OCI-LY7 (cell line): Measurements from ENCODE around the gene UBE2D1. TPM values are rescaled to one million over a fixed set of nuclear protein-coding genes. Genes with fewer than 3 reads are reported as not detected.

Experiments used
- BruUV-seq: library from RNA; stranded (reverse); fragments of 400-500 nt; replicated peaks from 2 replicates; lab custom pipeline; 2021; lab: Mats Ljungman, UMichigan
- CTCF ChIA-PET: fragments of 300-600 bp; sonication (Branson Sonifier 250); formaldehyde crosslinking; loops from one replicate; lab custom pipeline; 2022; ENCODE audit warnings: antibody characterized with exemption; ENCODE audit not compliant: unreplicated experiment; lab: Charles Lee
- POLR2A ChIA-PET: fragments of 300-600 bp; sonication (Branson Sonifier 250); formaldehyde crosslinking; loops from one replicate; lab custom pipeline; 2022; ENCODE audit warnings: antibody characterized with exemption; lab: Charles Lee
- DNase-seq: peaks from one replicate; pipeline ENCODE4 v3.0.0-alpha.2; 2015; ENCODE audit warnings: low spot score
- H2AFZ ChIP-seq: fragments of 200-600 bp; sonication (generic), shearing (Covaris generic); 2 replicates; pipeline ENCODE4 v1.6.1; 2014; ENCODE audit warnings: mild to moderate bottlenecking, antibody characterized with exemption, low read length, moderate library complexity
- H3K27ac ChIP-seq: fragments of 200-600 bp; sonication (generic); 2 replicates; pipeline ENCODE4 v1.5.1; 2014; ENCODE audit warnings: mixed run types, low read depth, mild to moderate bottlenecking, moderate library complexity, low read length, inconsistent platforms; ENCODE audit not compliant: poor library complexity, severe bottlenecking
- H3K36me3 ChIP-seq: fragments of 200-600 bp; sonication (generic); 2 replicates; pipeline ENCODE4 v1.6.1; 2014; ENCODE audit warnings: mild to moderate bottlenecking, antibody characterized with exemption, low read length, moderate library complexity, mixed read lengths; ENCODE audit not compliant: insufficient read depth
- H3K4me1 ChIP-seq: fragments of 200-600 bp; sonication (generic); 2 replicates; pipeline ENCODE4 v1.5.1; 2014; ENCODE audit warnings: mild to moderate bottlenecking, low read length; ENCODE audit not compliant: insufficient read depth, poor library complexity, severe bottlenecking
- H3K4me2 ChIP-seq: fragments of 200-600 bp; sonication (generic); 2 replicates; pipeline ENCODE4 v1.6.1; 2014; ENCODE audit warnings: mild to moderate bottlenecking, low read length
- H3K4me3 ChIP-seq: fragments of 200-600 bp; sonication (generic); 2 replicates; pipeline ENCODE4 v1.5.1; 2014; ENCODE audit warnings: mild to moderate bottlenecking, low read depth, low read length; ENCODE audit not compliant: poor library complexity, severe bottlenecking
- H3K79me2 ChIP-seq: fragments of 200-600 bp; sonication (generic); 2 replicates; pipeline ENCODE4 v1.6.1; 2016; ENCODE audit warnings: low read depth, mild to moderate bottlenecking, low read length, moderate library complexity, mixed read lengths; ENCODE audit not compliant: insufficient read depth
- H3K9me2 ChIP-seq: fragments of 200-600 bp; sonication (generic); 2 replicates; pipeline ENCODE4 v1.6.1; 2016; ENCODE audit warnings: mild to moderate bottlenecking, low read length, mixed read lengths; ENCODE audit not compliant: insufficient read depth
- H3K9me3 ChIP-seq: fragments of 200-600 bp; sonication (generic); 2 replicates; pipeline ENCODE4 v1.6.1; 2014; ENCODE audit warnings: mild to moderate bottlenecking, mixed run types, low read length, mixed read lengths
- H4K20me1 ChIP-seq: fragments of 200-600 bp; sonication (generic); 2 replicates; pipeline ENCODE4 v1.6.1; 2014; ENCODE audit warnings: mild to moderate bottlenecking, antibody characterized with exemption, low read length, moderate library complexity, mixed read lengths; ENCODE audit not compliant: insufficient read depth
- CTCF ChIP-seq: fragments of 200-600 bp; sonication (generic); conservative IDR thresholded peaks from 2 replicates; pipeline ENCODE4 v1.5.1; 2014; ENCODE audit warnings: mild to moderate bottlenecking, antibody characterized with exemption, low read length, moderate library complexity, mixed read lengths
- EZH2phosphoT487 ChIP-seq: fragments of 200-600 bp; sonication (generic); IDR thresholded peaks from 2 replicates; pipeline ENCODE4 v1.6.1; 2018; ENCODE audit warnings: low read depth, borderline replicate concordance, mild to moderate bottlenecking, mixed run types, antibody characterized with exemption, low read length, moderate library complexity, mixed read lengths
- intact Hi-C: fragments of 100-400 bp; cut with micrococcal nuclease; formaldehyde crosslinking; loops from one replicate; pipeline ENCODE4 v1.10.0; 2022; ENCODE audit not compliant: unreplicated experiment
- total RNA-seq, 2 experiments: library from RNA; depleted of rRNA in 1 of 2; stranded (reverse); fragments of >200 nt in 1 of 2; shearing (Covaris generic) in 1 of 2; gene quantifications; 2 replicates each; pipeline ENCODE4 v1.2.3, GENCODE V29; 2014 to 2022

Gene UBE2D1
- total RNA-seq, 2 experiments from 2014 or later, result 6.8 to 10.0 TPM

GRCh38 chr10:58351616-58352578, 17.1 kb downstream of the UBE2D1 start:
- Histone ChIP-seq H3K79me2 (peaks cover 8% of the 10 kb centered on the region; the same call in 1 of the 2 replicates), H3K36me3 (no peaks in the 10 kb centered on the region), H3K9me2 (no peaks in the 10 kb centered on the region), H3K9me3 (no peaks in the 10 kb centered on the region), H2AFZ (no peak overlapping the region), H3K4me2 (no peak overlapping the region), H3K4me1 (no peaks in the 10 kb centered on the region), H3K4me3 (no peak overlapping the region), H3K27ac (no peak overlapping the region), H4K20me1 (peaks cover 10% of the 10 kb centered on the region; the same call in 1 of the 2 replicates)
- intact Hi-C loops, result no loop called here
- ChIA-PET CTCF (no interaction called here), POLR2A (interaction anchor here (0.7 to 1.9 kb wide), 9 partner anchors 7 to 841 kb away, joined by 3 to 11 read pairs (median 4); partner anchors contain the start of gene CISD1)
- no peak for TF ChIP-seq CTCF
- no peak for TF ChIP-seq EZH2phosphoT487
- no peak for DNase-seq
- no TSS peak for BruUV-seq

GRCh38 chr10:58352956-58353610, 18.3 kb downstream of the UBE2D1 start:
- peaks cover 14% of the 10 kb centered on the region; the same call in 1 of the 2 replicates for H4K20me1 ChIP-seq

More at GRCh38 chr10:58352956-58353610, 18.3 kb downstream of the UBE2D1 start:
- CTCF ChIA-PET, result no interaction called here
- H3K79me2 ChIP-seq, result peaks cover 8% of the 10 kb centered on the region; the same call in 1 of the 2 replicates
- no peaks in the 10 kb centered on the region for H3K9me2 ChIP-seq
- H3K4me1 ChIP-seq, result no peaks in the 10 kb centered on the region
- POLR2A ChIA-PET, result interaction anchor here (0.7 to 2.1 kb wide), 7 partner anchors 8 to 388 kb away, joined by 3 to 6 read pairs (median 4); partner anchors contain the start of gene UBE2D1
- no peaks in the 10 kb centered on the region for H3K9me3 ChIP-seq
- intact Hi-C loops, result no loop called here
- DNase-seq, result no peak
- BruUV-seq, result no TSS peak
- no peak overlapping the region for H2AFZ ChIP-seq
- H3K4me3 ChIP-seq, result no peak overlapping the region
- TF ChIP-seq EZH2phosphoT487 (no peak), CTCF (no peak)
- H3K36me3 ChIP-seq, result no peaks in the 10 kb centered on the region
- no peak overlapping the region for H3K4me2 ChIP-seq
- H3K27ac ChIP-seq, result no peak overlapping the region
